Left cardiac atrium (tissue), 4 donors: ENCODE data around the gene KLK11. TPM values are rescaled to one million over a fixed set of nuclear protein-coding genes. Genes with fewer than 3 reads are reported as not detected.

Experiments used
- ATAC-seq, 2 donors: fragments of 200-7000 bp; cut with Tn5 transposase; one replicate each; pipeline ENCODE4 v1.9.1; 2020; ENCODE audit warnings: mild to moderate bottlenecking in 2 of 2, moderate library complexity in 2 of 2
- DNase-seq: peaks from one replicate; pipeline ENCODE4 v3.0.0-alpha.2; 2020
- intact Hi-C, 2 donors: fragments of 100-400 bp; cut with DNase I; formaldehyde crosslinking; loops; one replicate each; pipeline versions ENCODE4 v1.14.1 to v1.15.1; 2022 to 2023
- long read RNA-seq: library from polyadenylated mRNA; unstranded; transcript quantifications from one replicate; pipeline ENCODE4 v2.0.0, GENCODE V29; 2021
- total RNA-seq, 2 donors: library from RNA; stranded (reverse); fragmentation: NEBNext Ultra II Directional; extraction: Animal tissue kit (Norgen Biotek cat#: 25700); gene quantifications; one replicate each; pipeline ENCODE4 v1.2.1, GENCODE V29; 2021
- donor health status: DM: no; HTN: yes; CAD: no.
- donor health status: DM: no; HTN: yes; CAD: no; lungs with severe emphysema.
- donor health status: DM: yes; HTN: yes; CAD: no.
- donor health status: Dilated cardiomyopathy.

Gene KLK11, protein sequence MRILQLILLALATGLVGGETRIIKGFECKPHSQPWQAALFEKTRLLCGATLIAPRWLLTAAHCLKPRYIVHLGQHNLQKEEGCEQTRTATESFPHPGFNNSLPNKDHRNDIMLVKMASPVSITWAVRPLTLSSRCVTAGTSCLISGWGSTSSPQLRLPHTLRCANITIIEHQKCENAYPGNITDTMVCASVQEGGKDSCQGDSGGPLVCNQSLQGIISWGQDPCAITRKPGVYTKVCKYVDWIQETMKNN
- 1 to 10 TPM; 1.7 to 2.6 TPM for total RNA-seq
- long read RNA-seq, partial matches to known transcripts: 0 of 1 reads
- long read RNA-seq, other reads (novel, unspliced or antisense): 1 of 1 reads

GRCh38 chr19:51026554-51026831 lies at the start of gene KLK11:
Gene KLK11 (minus strand): TSS chr19:51026616. CDS start chr19:51025631, 985 bp downstream.
- ATAC-seq: peak; percentile 81 to 96
- intact Hi-C loops: no loop called here
- peak; percentile 40 for DNase-seq

DNA sequence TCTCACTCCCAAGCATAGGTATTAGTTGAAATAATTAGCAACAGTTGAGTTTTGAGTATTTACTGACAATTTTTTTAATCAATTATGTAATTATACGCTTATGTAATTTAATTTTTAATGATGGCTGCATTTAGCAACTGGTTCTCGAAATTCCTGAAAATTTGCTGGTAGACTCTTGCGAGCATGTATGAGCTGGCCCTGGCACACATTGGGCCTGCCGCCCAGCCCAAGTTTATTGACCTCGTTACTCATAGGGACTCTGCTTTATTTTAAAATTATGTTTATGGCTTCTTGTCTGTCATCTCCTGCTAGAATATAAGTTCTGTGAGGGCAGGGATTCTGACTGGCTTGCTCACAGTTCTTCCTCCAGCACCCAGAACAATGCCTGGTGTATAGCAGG lies 49.6 kb upstream of the KLK11 start:
- intact Hi-C loops: no loop called here
- DNase-seq: no peak
- ATAC-seq: no peak

DNA sequence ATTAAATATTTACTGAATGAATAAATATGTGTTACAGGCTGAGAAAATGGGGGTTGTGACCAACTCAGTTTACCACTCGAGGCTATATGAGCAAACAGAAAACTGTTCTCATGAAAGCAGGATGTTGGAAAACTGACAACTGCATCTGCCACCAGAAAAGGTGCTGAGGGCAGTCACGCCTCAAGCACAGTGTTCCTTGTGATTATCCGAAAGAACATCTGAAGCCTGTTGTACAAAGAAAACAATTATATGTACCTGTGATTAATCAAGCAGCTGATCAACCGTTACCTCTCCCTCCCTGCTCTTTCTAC lies 44.6 kb upstream of the KLK11 start:
- DNase-seq (no peak), ATAC-seq (no peak)
- intact Hi-C loops: no loop called here

DNA sequence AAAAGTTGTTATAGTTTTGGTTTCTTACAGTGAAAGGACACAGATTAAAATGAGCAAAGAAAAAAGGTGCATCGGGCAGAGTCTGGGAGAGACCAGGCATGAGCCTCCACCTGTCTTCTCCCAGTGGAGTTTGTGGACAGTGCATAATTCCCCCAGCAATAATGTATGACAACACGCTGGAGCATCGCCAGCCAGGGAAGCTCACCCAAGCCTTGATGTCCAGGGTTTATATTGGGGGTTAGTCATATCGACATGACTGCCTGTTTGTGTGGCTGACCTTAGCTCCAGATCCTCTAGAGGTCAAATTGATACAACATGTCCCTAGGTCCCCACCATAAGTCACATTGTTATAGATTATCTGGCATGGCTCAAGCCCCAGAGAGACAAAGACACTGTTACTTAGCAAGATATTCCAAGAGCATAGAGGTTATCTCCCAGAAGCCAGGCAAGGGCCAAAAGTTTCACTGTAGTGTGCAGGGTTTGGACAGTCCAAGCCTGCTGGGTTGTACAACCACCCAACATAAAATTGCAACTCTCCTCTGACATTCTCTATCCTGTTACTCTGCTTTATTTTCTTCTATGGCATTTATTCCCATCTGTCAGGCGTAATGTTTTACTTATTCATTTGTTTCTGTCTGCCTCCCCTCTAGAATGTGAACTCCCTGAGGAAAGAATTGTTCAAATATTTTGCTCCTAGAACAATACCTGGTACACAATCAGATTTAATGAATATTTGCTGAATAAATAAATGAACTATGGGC lies 44.1 kb upstream of the KLK11 start:
- no peak for ATAC-seq
- no peak for DNase-seq
- intact Hi-C loops: no loop called here

DNA sequence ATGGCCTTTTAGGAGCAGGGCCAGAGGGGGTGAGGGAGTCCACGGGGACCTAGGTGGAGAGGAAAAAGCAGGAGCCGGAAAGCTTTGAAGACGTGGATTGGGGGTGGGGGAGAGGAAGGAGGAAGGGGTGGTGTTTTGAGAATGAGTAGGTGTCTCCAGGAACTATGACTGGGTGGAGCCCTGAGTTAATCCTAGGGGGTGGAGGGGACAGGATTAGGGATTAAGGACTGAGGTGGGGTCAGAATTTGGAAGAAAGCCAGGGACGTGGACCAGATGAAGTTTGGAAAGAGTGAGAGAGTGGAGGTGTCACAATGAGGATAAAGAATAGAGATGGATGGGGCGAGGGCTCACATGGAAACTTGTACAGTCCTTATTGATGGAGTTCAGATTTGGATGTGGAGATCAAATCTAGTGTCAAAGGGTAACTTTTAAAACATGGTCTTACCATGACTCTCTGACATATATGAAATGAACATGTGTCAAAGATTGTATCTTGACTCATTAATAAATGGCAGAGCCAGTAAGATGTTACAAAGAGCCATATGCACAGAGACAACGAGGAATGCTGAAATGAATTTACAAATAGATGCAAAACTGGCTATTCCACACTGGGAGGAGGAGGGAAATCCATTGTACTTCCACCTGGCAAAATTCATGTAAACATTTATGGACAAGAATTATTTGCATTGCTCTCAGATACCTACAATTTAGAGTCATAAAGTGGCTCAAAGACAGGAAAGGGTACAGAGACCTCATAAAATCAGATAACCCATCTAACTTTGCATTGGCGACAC lies 40.2 kb upstream of the KLK11 start:
- intact Hi-C loops: no loop called here
- ATAC-seq: no peak

DNA sequence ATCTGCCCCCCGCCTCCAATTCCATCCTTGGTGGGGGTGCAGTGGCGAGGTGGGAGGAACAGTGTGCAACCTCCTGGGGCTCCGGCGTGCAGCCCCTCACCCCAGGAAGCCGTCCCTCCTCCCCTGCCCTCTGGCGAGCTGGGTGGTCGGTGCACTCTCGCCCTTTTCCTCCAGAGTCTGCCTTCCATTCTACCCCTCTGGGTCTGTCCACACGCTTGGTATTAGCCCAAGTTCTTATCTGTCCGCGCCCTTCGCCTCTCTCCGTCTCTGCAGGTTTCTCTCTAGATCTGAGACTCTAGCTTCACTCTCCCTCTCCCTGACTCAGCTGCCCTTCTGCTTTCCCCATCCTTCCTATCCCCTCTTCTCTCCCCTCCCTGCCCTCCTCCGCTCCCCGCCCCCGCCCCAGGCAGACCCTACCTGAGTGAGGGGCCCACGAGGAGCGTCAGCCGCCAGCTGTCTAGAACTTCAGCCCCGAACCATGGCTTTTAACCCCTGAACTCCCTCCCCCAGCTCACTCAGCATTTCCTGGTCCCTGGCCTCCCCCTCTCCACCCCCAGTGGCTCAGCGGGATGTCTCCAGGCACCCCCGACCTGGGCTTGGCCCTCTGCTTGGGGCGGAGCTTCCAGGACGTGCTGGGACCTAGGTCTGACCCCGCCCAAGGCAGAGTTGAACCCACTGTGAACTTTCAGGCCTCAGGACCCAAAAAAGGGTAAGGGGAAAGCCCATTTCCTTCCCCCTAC lies 39.0 kb upstream of the KLK11 start:
- ATAC-seq: peak; percentile 15 to 55
- intact Hi-C loops: no loop called here
- DNase-seq: no peak

More for the DNA sequence above, 40.2 kb upstream of the KLK11 start:
- no peak for DNase-seq

DNA sequence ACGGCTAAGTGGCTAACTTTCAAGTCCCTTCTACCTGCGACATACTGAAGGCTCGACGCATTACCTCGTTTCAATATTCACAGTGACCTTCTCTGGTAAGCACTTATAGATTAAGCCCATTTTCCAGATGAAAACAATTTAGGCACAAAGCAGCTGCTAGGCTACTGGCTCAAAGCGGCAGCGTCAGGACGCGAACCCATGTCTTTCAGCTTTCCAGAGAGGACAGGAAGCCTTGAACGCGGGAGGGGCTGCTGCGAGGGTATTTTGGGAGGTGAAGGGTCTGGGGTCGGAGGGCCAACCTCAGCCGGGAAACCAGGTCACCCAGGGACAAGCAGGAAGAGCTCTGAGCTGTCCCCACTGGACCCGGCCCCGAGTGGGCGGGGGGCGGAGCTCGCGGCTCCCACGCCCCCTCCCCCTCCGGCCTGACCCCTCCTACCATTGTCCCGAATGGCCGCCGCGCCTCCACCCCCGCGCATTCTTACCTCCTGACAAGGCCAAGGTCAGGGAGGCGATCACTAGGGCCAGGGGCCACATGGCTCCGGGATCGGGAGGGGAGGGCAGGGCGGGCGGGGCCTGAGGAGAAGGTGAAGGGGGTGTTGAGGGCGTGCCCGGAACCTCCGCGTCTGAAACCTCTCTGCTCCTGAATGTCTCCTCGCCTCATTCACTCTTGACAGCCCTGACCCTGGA lies 38.3 kb upstream of the KLK11 start, which contains the start of gene KLK13:
TSS of gene KLK13 (minus strand) at position 559 of the 687 bp plus-strand sequence. CDS start at position 534, 25 bp downstream.
- DNase-seq (peak; percentile 50), ATAC-seq (peak; percentile 68 to 90)
- intact Hi-C loops: no loop called here

- ATAC-seq (no peak), DNase-seq (no peak)
- intact Hi-C loops: no loop called here
These were observed 37.2 kb upstream of the KLK11 start for GRCh38 chr19:51063664-51064063.

DNA sequence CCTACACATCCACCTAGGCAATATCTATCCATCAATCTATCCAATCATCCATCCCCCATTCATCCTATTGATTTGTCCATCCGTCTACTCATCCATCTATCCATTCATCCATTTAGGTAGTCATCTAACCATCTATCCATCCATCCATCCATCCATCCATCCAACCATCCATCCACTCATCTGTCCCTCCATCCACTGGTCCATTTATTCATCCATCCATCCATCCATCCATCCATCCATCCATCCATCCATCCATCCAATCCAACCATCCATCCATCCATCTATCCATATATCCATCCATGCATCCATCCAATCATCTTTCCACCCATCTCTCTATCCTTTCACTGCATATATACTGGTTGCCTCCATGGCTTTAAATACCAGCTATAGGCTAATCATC lies 34.6 kb upstream of the KLK11 start:
- intact Hi-C loops: no loop called here
- ATAC-seq: no peak
- no peak for DNase-seq

DNA sequence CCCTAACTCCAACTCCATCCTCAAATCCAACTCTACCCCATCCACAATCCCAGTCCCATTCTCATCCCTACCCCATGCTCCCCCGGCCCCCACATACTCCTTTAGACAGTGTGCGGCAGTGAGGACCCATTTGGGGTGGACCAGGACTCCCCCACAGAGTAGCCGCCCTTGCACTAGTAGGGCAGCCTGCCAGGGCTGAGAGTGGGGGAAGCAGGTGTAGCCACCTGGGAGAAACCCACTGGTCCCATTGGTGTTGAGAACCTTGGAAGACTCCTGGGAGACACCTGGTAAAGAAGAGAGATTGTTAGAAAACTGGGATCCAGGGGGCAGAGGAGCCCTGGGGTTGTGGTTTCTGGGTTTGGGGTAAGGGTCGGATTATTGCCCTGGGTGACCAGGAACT lies 33.9 kb upstream of the KLK11 start:
- no peak for DNase-seq
- intact Hi-C loops: no loop called here
- ATAC-seq: no peak

- no peak for DNase-seq
- no peak for ATAC-seq
- intact Hi-C loops: no loop called here
These were observed 33.3 kb upstream of the KLK11 start for GRCh38 chr19:51059715-51060114.

DNA sequence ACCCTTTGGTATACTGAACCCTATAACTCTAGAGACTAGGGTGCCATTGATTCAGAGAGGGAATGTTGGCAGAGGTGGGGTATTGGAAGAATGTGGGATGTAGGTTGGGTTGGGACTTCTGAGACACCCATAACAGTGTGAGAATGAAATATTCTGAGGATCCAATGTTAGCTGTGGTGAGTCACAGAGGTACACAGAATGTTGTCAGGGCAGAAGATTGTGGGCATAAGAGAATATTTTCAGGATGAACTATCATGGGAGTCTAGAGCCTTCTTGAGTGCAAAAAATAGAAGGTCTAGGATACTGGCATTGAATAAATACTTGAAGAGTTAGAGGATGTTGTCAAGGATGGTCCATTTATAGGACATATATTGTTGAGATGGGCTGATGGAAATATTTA lies 29.4 kb upstream of the KLK11 start:
- DNase-seq (no peak), ATAC-seq (no peak)
- intact Hi-C loops: no loop called here

DNA sequence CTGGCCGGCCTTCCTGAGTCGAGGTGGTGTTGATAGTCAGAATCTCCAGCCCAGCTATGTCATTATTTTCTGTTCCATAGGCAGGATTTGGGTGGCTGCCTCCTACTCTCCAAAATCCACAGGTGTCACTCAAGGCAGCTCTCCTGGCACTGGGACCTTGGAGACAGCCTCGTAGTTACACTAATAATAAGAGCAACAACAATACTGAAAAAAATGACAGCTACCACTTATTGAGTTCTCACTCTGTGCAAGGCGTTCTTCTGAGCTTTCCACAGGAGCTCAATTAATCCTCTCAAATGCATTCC lies 20.6 kb upstream of the KLK11 start:
- no peak for ATAC-seq
- no peak for DNase-seq
- intact Hi-C loops: no loop called here

DNA sequence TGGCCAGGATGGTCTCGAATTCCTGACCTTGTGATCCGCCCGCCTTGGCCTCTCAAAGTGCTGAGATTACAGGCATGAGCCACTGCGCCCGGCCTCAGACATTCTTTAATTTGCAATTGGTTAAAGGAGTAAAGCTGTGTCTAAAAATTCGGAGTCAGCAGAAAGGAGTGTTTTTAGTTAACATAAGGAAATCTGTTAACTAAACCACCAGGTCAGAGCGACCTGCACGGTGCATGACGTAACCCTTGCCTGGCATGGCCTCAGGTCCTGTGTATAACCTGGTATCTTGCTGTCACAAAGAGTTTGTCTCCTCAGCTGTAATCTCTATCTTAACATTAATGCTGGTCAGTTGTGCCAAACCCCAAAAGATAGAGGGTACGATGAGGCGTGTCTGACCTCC lies 17.9 kb upstream of the KLK11 start:
- no peak for DNase-seq
- intact Hi-C loops: no loop called here
- no peak for ATAC-seq

- intact Hi-C loops: no loop called here
- DNase-seq (no peak), ATAC-seq (no peak)
These were observed 17.1 kb upstream of the KLK11 start for GRCh38 chr19:51043497-51043896.

GRCh38 chr19:51040151-51040550 lies 13.7 kb upstream of the KLK11 start:
- DNase-seq (no peak), ATAC-seq (no peak)
- intact Hi-C loops: no loop called here

- no peak for ATAC-seq
- no peak for DNase-seq
- intact Hi-C loops: no loop called here
These were observed 10.1 kb upstream of the KLK11 start for GRCh38 chr19:51036519-51036918.

GRCh38 chr19:51034704-51035103 lies 8.3 kb upstream of the KLK11 start, which contains the start of gene KLK12:
Gene KLK12 (minus strand): TSS chr19:51035002. CDS start chr19:51034621, 381 bp downstream.
- DNase-seq: no peak
- intact Hi-C loops: no loop called here
- no peak for ATAC-seq

GRCh38 chr19:51031880-51032225 lies 5.4 kb upstream of the KLK11 start:
- no peak for ATAC-seq

More at GRCh38 chr19:51031880-51032225, 5.4 kb upstream of the KLK11 start:
- DNase-seq: no peak
- intact Hi-C loops: no loop called here
